NCI-H2196 (cell line): ENCODE data around the gene IL4R.
"Not testable (repeated sequence)": the region's sequence is repeated elsewhere in the genome, so short reads cannot be mapped to it uniquely, and the experiment has no call there.

Source experiments
- DNase-seq: peaks from one replicate; lab custom pipeline; 2025; ENCODE audit not compliant: unreplicated experiment; lab: John Stamatoyannopoulos, UW

The IL4R gene

GRCh38 chr16:27287887-27288286 lies 25.9 kb upstream of the IL4R start:
- DNase-seq: no peak

GRCh38 chr16:27288313-27288712 lies 25.5 kb upstream of the IL4R start:
- DNase-seq: not testable (repeated sequence)

GRCh38 chr16:27289669-27290068 lies 24.1 kb upstream of the IL4R start:
- no peak for DNase-seq

GRCh38 chr16:27290562-27290961 lies 23.2 kb upstream of the IL4R start:
- DNase-seq: no peak

GRCh38 chr16:27291106-27291505 lies 22.7 kb upstream of the IL4R start:
- DNase-seq: no peak

GRCh38 chr16:27291722-27292240 lies 22.0 kb upstream of the IL4R start:
- no peak for DNase-seq

- DNase-seq: no peak
Measured at GRCh38 chr16:27293343-27293742, 20.4 kb upstream of the IL4R start.

GRCh38 chr16:27298132-27298531 lies 15.6 kb upstream of the IL4R start:
- no peak for DNase-seq

- no peak for DNase-seq
Measured at GRCh38 chr16:27301236-27301861, 12.4 kb upstream of the IL4R start.

- DNase-seq: no peak
Measured at GRCh38 chr16:27302126-27302525, 11.6 kb upstream of the IL4R start.

- no peak for DNase-seq
Measured at GRCh38 chr16:27303256-27304100, 10.3 kb upstream of the IL4R start.

GRCh38 chr16:27304102-27304501 lies 9.7 kb upstream of the IL4R start:
- DNase-seq: no peak

GRCh38 chr16:27304881-27305745 lies 8.7 kb upstream of the IL4R start:
- no peak for DNase-seq

GRCh38 chr16:27305839-27306442 lies 7.8 kb upstream of the IL4R start:
- no peak for DNase-seq

GRCh38 chr16:27308792-27309191 lies 5.0 kb upstream of the IL4R start:
- no peak for DNase-seq

- no peak for DNase-seq
Measured at GRCh38 chr16:27310576-27311447, 3.0 kb upstream of the IL4R start.

GRCh38 chr16:27311448-27311830 lies 2.3 kb upstream of the IL4R start:
- no peak for DNase-seq

- no peak for DNase-seq
Measured at GRCh38 chr16:27311897-27312303, 1.9 kb upstream of the IL4R start.

GRCh38 chr16:27312580-27313421 lies 973 bp upstream of the IL4R start:
- DNase-seq: no peak
